Type B pancreatic cell (in vitro differentiated cells): Measurements from ENCODE around the gene HS6ST1. TPM values are rescaled to one million over a fixed set of nuclear protein-coding genes. Genes with fewer than 3 reads are reported as not detected.

Experiments used
- DNase-seq: peaks from one replicate; pipeline ENCODE4 v3.0.0; 2021; ENCODE audit warnings: mixed read lengths; ENCODE audit not compliant: unreplicated experiment; ENCODE audit errors: extremely low spot score
- H3K27ac Mint-ChIP-seq: 2 replicates; pipeline ENCODE4 v1.8.0; 2021; ENCODE audit warnings: mild to moderate bottlenecking, mixed read lengths
- H3K27me3 Mint-ChIP-seq: 2 replicates; pipeline ENCODE4 v1.8.0; 2021; ENCODE audit warnings: mixed read lengths
- H3K36me3 Mint-ChIP-seq: 2 replicates; pipeline ENCODE4 v1.8.0; 2021; ENCODE audit warnings: mixed read lengths
- H3K4me1 Mint-ChIP-seq: one replicate; pipeline ENCODE4 v1.8.0; 2021; ENCODE audit warnings: mixed read lengths; ENCODE audit not compliant: unreplicated experiment
- H3K4me3 Mint-ChIP-seq: 2 replicates; pipeline ENCODE4 v1.8.0; 2021; ENCODE audit warnings: mild to moderate bottlenecking, mixed read lengths
- H3K9me3 Mint-ChIP-seq: 2 replicates; pipeline ENCODE4 v1.8.0; 2021; ENCODE audit warnings: mixed read lengths
- CTCF ChIP-seq: fragments of 200-600 bp; sonication (generic); conservative IDR thresholded peaks from 2 replicates; pipeline ENCODE4 v1.5.0; 2021; ENCODE audit warnings: antibody characterized with exemption, mild to moderate bottlenecking
- total RNA-seq: library from RNA; stranded (reverse); gene quantifications from 2 replicates; pipeline ENCODE4 v1.2.1, GENCODE V29; 2021; ENCODE audit warnings: low replicate concordance

Gene HS6ST1
- total RNA-seq, 1 donor from 2014 or later = 75.2 TPM

- Mint-ChIP-seq H3K27ac (no peak overlapping the region), H3K4me3 (no peak overlapping the region), H3K36me3 (no peaks in the 10 kb centered on the region), H3K4me1 (peaks cover 21% of the 10 kb centered on the region), H3K27me3 (no peaks in the 10 kb centered on the region), H3K9me3 (no peaks in the 10 kb centered on the region)
- TF ChIP-seq CTCF = no peak
- peak; percentile 50 for DNase-seq
These were observed 41.2 kb upstream of the HS6ST1 start for GRCh38 chr2:128359841-128360240.

GRCh38 chr2:128358941-128359731 is 40.5 kb upstream of the HS6ST1 start:
- no peaks in the 10 kb centered on the region for H3K9me3 Mint-ChIP-seq
- no peaks in the 10 kb centered on the region for H3K27me3 Mint-ChIP-seq
- TF ChIP-seq CTCF = no peak
- no peak overlapping the region for H3K4me3 Mint-ChIP-seq
- no peak overlapping the region for H3K27ac Mint-ChIP-seq
- DNase-seq = peak; percentile 60
- peaks cover 21% of the 10 kb centered on the region for H3K4me1 Mint-ChIP-seq
- no peaks in the 10 kb centered on the region for H3K36me3 Mint-ChIP-seq

DNA sequence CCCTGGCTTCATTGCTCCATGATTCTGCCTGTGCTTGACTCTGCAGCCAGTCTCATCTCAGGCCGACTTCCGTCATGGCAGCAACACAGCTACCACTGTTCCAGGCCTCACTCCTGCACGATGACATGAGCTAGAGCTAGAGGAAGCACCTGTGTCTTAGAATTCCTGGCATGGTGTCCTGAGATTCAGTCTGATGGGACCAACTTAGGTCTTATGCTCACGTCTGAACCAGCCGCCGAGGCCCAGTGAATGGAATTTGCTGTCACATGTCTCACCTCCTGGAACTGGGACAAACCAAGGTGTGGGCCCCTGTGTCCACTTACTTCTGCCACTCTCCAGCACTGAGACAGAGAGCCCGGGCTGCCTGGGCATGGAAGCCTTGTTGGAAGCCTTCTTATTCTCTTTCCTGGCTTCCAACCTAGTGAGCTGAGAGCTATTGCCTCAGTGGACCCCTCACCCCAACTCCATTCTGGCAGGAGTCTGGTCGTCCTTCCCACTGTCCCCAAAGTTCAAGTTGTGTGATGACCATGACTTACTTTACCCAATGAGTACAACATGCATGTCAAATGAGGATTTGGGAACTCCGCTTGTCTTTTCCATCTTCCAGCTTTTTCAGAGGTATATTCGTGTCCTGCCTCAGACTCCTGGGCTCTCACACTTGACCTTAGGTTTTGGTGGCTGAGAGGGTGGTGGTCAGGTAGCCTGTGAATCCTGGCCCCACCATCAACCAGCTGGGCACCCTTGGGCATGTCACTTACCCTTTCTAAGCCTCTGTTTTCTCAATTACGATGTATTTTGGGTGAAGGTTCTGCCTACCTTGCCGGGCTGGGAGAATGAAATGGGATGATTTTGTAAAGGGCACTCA is 39.1 kb upstream of the HS6ST1 start:
- no peaks in the 10 kb centered on the region for H3K27me3 Mint-ChIP-seq
- no peak overlapping the region for H3K27ac Mint-ChIP-seq
- no peak for TF ChIP-seq CTCF
- peak; percentile 55 for DNase-seq
- peaks cover 10% of the 10 kb centered on the region for H3K4me1 Mint-ChIP-seq
- no peaks in the 10 kb centered on the region for H3K9me3 Mint-ChIP-seq
- H3K4me3 Mint-ChIP-seq = no peak overlapping the region
- no peaks in the 10 kb centered on the region for H3K36me3 Mint-ChIP-seq

- TF ChIP-seq CTCF = no peak
- Mint-ChIP-seq H3K27ac (no peak overlapping the region), H3K4me3 (no peak overlapping the region), H3K36me3 (peaks cover 3% of the 10 kb centered on the region), H3K9me3 (peaks cover 7% of the 10 kb centered on the region), H3K4me1 (no peaks in the 10 kb centered on the region), H3K27me3 (no peaks in the 10 kb centered on the region)
- no peak for DNase-seq
These were observed 37.5 kb upstream of the HS6ST1 start for GRCh38 chr2:128356127-128356526.

DNA sequence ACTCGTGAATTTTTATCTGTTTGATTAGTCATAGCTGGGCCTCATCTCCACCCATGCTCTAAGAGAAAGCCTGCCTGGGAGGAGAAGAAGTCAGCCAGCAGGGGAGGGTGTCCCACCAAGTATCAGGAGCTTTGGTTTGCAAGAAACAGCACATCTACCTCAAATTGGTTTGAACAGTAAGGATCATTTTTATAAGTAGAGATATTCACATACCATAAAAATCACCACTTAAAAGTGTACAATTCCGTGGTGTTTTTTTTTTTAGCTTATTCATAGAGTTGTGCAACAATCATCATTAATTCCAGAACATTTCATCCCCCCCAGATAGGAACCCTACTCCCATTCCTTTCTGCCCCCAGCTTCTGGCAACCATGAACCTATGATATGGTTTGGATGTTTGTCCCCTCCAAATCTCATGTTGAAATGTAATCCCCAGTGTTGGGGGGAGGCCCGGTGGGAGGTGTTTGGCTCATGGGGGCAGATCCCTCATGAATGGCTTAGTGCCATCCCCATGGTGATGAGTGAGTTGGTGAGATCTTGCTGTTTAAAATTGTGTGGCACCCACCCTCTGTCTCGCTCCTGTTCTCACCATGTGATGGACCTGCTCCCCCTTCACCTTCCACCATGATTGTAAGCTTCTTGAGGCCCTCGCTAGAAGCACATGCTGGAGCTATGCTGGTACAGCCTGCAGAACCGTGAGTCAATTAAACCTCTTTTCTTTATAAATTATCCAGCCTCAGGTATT is 36.2 kb upstream of the HS6ST1 start:
- Mint-ChIP-seq H3K27me3 (no peaks in the 10 kb centered on the region), H3K36me3 (peaks cover 3% of the 10 kb centered on the region), H3K27ac (no peak overlapping the region), H3K4me3 (no peak overlapping the region), H3K4me1 (no peaks in the 10 kb centered on the region), H3K9me3 (peaks cover 13% of the 10 kb centered on the region)
- no peak for DNase-seq
- TF ChIP-seq CTCF = no peak
